ENCODE results near the gene DDX42. TPM values are rescaled to one million over a fixed set of nuclear protein-coding genes. Genes with fewer than 3 reads are reported as not detected.

Gene DDX42
- total RNA-seq, 1 experiment from 2014 or later, result 184 TPM

Other genes starting within 250 kb of the DDX42 start
- gene DCAF7, start 223.7 kb upstream of the DDX42 start, total RNA-seq (2021), result 86.2 and 88.8 TPM in 2 replicates
- 28.9 and 30.2 TPM in 2 replicates for gene TACO1, start 173.3 kb upstream of the DDX42 start, total RNA-seq (2021)
- gene MAP3K3, start 151.8 kb upstream of the DDX42 start, total RNA-seq (2021), result 21.1 and 24.3 TPM in 2 replicates
- gene LIMD2, start 74.0 kb upstream of the DDX42 start, total RNA-seq (2021), result 93.5 and 94.4 TPM in 2 replicates
- 34.5 and 35.0 TPM in 2 replicates for gene STRADA, start 32.4 kb upstream of the DDX42 start, total RNA-seq (2021)
- 79.4 and 79.6 TPM in 2 replicates for gene CCDC47, start 573 bp upstream of the DDX42 start, total RNA-seq (2021)
- 178 and 183 TPM in 2 replicates for gene PSMC5, start 53.3 kb downstream of the DDX42 start, total RNA-seq (2021)
- 77.5 and 80.3 TPM in 2 replicates for gene FTSJ3, start 53.5 kb downstream of the DDX42 start, total RNA-seq (2021)
- 68.9 and 71.4 TPM in 2 replicates for gene SMARCD2, start 68.5 kb downstream of the DDX42 start, total RNA-seq (2021)
- gene CSH2, start 99.5 kb downstream of the DDX42 start, total RNA-seq (2021), result not detected in 2 replicates
- gene GH2, start 107.8 kb downstream of the DDX42 start, total RNA-seq (2021), result 0.50 and 0.77 TPM in 2 replicates
- not detected in 2 replicates for gene CSH1, start 122.4 kb downstream of the DDX42 start, total RNA-seq (2021)
- gene CSHL1, start 137.1 kb downstream of the DDX42 start, total RNA-seq (2021), result not detected in 2 replicates
- gene GH1, start 144.7 kb downstream of the DDX42 start, total RNA-seq (2021), result not detected in 2 replicates
- gene CD79B, start 158.2 kb downstream of the DDX42 start, total RNA-seq (2021), result 0.96 and 1.4 TPM in 2 replicates
- 5.0 and 5.8 TPM in 2 replicates for gene SCN4A, start 198.7 kb downstream of the DDX42 start, total RNA-seq (2021)
- 0.87 and 1.5 TPM in 2 replicates for gene PRR29, start 224.2 kb downstream of the DDX42 start, total RNA-seq (2021)
- 0.28 and 0.35 TPM in 2 replicates for gene ICAM2, start 246.5 kb downstream of the DDX42 start, total RNA-seq (2021)